Natural killer cell (primary cell): ENCODE results near the gene APOL4. TPM values are rescaled to one million over a fixed set of nuclear protein-coding genes. Genes with fewer than 3 reads are reported as not detected.
A peak's percentile ranks its signal among the peaks of the same experiment; 100 is the strongest.
"Not testable (repeated sequence)": the region's sequence is repeated elsewhere in the genome, so short reads cannot be mapped to it uniquely, and the experiment has no call there.

Experiments
- ATAC-seq, 3 donors: fragments of 150-1000 bp in 2 of 3; fragments of 200-7000 bp in 1 of 3; cut with Tn5 transposase; 1 replicate in 1 of 3; 2 replicates in 2 of 3; pipeline ENCODE4 v1.10.0; 2021; ENCODE audit warnings: mild to moderate bottlenecking in 2 of 3, moderate library complexity in 2 of 3
- DNase-seq, 2 donors: peaks; one replicate each; pipeline versions ENCODE4 v3.0.0 to v3.0.0-alpha.2; 2013 to 2021; ENCODE audit warnings: mixed read lengths in 1 of 2
- H3K27ac ChIP-seq: one replicate; pipeline ENCODE4 v1.5.1; 2013; ENCODE audit warnings: mild to moderate bottlenecking, low read length
- H3K27me3 ChIP-seq: one replicate; pipeline ENCODE4 v1.6.1; 2013; ENCODE audit warnings: low read length; ENCODE audit not compliant: control insufficient read depth, insufficient read depth
- H3K36me3 ChIP-seq: one replicate; pipeline ENCODE4 v1.6.1; 2013; ENCODE audit warnings: low read length; ENCODE audit not compliant: control insufficient read depth, insufficient read depth
- H3K4me1 ChIP-seq: one replicate; pipeline ENCODE4 v1.6.1; 2013; ENCODE audit warnings: low read length; ENCODE audit not compliant: control insufficient read depth, insufficient read depth
- H3K4me3 ChIP-seq: one replicate; pipeline ENCODE4 v1.5.1; 2013; ENCODE audit warnings: low read length
- H3K9me3 ChIP-seq: one replicate; pipeline ENCODE4 v1.6.1; 2013; ENCODE audit warnings: low read length; ENCODE audit not compliant: control insufficient read depth, insufficient read depth
- H3K27ac Mint-ChIP-seq, 2 donors: one replicate each; pipeline ENCODE4 v1.8.0; 2022; ENCODE audit warnings: mild to moderate bottlenecking in 2 of 2, mixed read lengths in 2 of 2, moderate library complexity in 1 of 2
- H3K27me3 Mint-ChIP-seq, 2 donors: one replicate each; pipeline ENCODE4 v1.8.0; 2022; ENCODE audit warnings: low read depth in 2 of 2, mixed read lengths in 2 of 2
- H3K36me3 Mint-ChIP-seq: one replicate; pipeline ENCODE4 v1.8.0; 2022; ENCODE audit warnings: mixed read lengths
- H3K4me1 Mint-ChIP-seq, 2 donors: one replicate each; pipeline ENCODE4 v1.8.0; 2022; ENCODE audit warnings: mixed read lengths in 2 of 2
- H3K4me3 Mint-ChIP-seq: one replicate; pipeline ENCODE4 v1.8.0; 2022; ENCODE audit warnings: mild to moderate bottlenecking, moderate library complexity, mixed read lengths
- H3K9me3 Mint-ChIP-seq, 2 donors: one replicate each; pipeline ENCODE4 v1.8.0; 2022; ENCODE audit warnings: mixed read lengths in 2 of 2
- WGBS: methylation state at CpG from one replicate; pipeline ENCODE4 v1.1.7; 2013; ENCODE audit warnings: missing lambda C conversion rate; ENCODE audit not compliant: insufficient coverage; 5-methylcytosine and 5-hydroxymethylcytosine counted together
- intact Hi-C: fragments of 100-400 bp; cut with micrococcal nuclease; formaldehyde crosslinking; loops from one replicate; pipeline ENCODE4 v1.14.2; 2022
- total RNA-seq, 4 donors: library from RNA; stranded (reverse); fragments of 120-200 nt in 1 of 4; gene quantifications; one replicate each; pipeline versions ENCODE4 v1.2.3 to v1.2.4, GENCODE V29; 2013 to 2022
- TF ChIP-seq, protein P1 (sequence below): fragments of 200-600 bp; IDR thresholded peaks from one replicate; pipeline ENCODE4 v1.8.0; 2022; ENCODE audit warnings: antibody characterized with exemption

Gene APOL4
- total RNA-seq, 3 donors from 2014 or later (not counting 1 experiment from before 2014, with no cell fraction given) = 0.70 TPM; not detected in 2

DNA sequence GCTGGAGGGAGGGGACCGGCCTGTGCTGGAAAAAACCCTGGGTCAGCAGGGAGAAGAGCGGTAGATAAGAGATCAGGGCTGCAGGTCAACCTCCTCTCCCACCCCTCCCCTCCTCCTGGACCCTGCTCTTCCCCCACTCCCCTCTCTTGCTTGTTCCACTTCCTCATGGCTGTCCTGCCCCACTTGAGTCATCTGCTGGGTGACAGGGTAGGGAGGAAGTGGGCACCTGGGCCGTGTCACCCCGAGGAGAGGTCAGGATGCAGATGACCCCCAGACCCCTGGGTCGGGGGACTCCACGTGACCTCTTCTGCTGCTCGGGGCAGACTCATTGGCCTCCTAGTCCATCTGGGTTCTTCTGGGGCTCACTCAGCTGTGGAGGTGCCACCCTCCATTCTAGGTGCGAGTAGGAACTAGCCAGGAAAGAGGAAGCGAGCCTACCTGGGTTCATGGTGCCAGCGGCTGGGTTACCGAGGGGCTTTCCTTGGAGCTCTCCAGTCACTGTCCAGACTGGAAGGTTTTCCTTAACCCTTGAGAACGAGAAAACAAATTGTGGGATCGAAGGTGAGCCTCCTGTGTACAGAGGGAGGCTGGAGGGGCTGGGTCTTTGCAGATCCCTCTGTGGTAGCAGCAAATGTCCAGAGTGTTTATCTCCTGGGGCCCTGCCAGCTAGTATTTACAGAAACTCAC, 31.2 kb upstream of the APOL4 start:
- no peaks in the 10 kb centered on the region for H3K9me3 Mint-ChIP-seq
- no peak overlapping the region for H3K4me3 Mint-ChIP-seq
- Histone ChIP-seq H3K27me3 (no peaks in the 10 kb centered on the region), H3K4me3 (no peak overlapping the region), H3K36me3 (peaks cover 70% of the 10 kb centered on the region), H3K27ac (no peak overlapping the region), H3K9me3 (no peaks in the 10 kb centered on the region), H3K4me1 (peaks cover 22% of the 10 kb centered on the region)
- no peaks in the 10 kb centered on the region for H3K27me3 Mint-ChIP-seq
- TF ChIP-seq, protein P1, sequence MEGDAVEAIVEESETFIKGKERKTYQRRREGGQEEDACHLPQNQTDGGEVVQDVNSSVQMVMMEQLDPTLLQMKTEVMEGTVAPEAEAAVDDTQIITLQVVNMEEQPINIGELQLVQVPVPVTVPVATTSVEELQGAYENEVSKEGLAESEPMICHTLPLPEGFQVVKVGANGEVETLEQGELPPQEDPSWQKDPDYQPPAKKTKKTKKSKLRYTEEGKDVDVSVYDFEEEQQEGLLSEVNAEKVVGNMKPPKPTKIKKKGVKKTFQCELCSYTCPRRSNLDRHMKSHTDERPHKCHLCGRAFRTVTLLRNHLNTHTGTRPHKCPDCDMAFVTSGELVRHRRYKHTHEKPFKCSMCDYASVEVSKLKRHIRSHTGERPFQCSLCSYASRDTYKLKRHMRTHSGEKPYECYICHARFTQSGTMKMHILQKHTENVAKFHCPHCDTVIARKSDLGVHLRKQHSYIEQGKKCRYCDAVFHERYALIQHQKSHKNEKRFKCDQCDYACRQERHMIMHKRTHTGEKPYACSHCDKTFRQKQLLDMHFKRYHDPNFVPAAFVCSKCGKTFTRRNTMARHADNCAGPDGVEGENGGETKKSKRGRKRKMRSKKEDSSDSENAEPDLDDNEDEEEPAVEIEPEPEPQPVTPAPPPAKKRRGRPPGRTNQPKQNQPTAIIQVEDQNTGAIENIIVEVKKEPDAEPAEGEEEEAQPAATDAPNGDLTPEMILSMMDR = no peak
- 77% methylated on average over 13 of the region's 13 CpGs for WGBS
- intact Hi-C loops = no loop called here
- ATAC-seq (no peak), DNase-seq (no peak)
- H3K27ac Mint-ChIP-seq = peak overlapping the region in 1 of 2 donors; percentile 69
- H3K36me3 Mint-ChIP-seq = peaks cover 18% of the 10 kb centered on the region
- peaks cover 57 to 66% of the 10 kb centered on the region in 2 donors for H3K4me1 Mint-ChIP-seq

DNA sequence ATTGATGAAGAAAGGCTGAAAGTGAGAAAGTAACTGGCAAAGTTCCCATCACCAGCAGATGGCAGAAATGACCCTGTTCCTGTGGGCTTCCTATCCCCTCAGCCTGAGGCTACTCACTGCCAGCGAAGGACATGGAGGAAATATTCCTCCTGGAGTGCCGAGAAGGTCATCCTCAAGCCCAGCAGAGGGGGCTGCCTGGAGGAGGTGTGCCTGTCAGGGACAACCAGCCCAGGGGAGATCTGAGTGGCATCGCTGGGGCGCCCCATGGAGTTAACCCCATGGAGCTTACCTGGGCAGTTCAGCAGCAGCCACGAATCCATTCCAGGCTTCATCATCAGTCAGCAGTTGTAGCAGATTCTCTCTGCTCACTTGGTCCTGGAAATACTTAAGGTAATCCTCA, 29.4 kb upstream of the APOL4 start:
- H3K36me3 ChIP-seq = peaks cover 72% of the 10 kb centered on the region
- Mint-ChIP-seq H3K4me1 (peaks cover 43 to 47% of the 10 kb centered on the region in 2 donors), H3K36me3 (peaks cover 14% of the 10 kb centered on the region), H3K27ac (peak overlapping the region; percentile 3 to 69)
- DNase-seq, intact Hi-C loops, H3K27me3 ChIP-seq, H3K4me3 Mint-ChIP-seq, ATAC-seq, H3K27me3 Mint-ChIP-seq, H3K9me3 Mint-ChIP-seq, H3K9me3 ChIP-seq, H3K4me1 ChIP-seq, H3K27ac ChIP-seq, H3K4me3 ChIP-seq: not testable (repeated sequence)
- WGBS = 93% methylated on average over 5 of the region's 5 CpGs

DNA sequence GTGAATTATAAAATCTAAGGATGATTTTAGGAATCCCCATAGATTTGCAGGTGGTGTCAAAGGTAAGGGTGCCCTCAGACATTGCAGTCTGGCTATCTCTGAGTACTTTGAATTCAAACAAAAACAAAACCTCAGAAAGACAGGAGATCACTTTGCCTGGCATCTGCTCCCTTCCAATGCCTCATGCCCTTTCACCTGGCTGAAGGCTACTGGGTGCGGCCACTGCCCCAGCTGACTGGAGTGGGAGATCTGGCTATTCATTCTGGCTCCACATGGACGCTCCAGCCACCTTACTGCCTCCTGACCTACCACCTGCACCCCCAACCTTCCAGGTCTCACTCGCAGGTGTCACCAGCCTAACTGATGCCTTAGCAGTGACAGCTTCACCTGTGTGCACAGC, 28.0 kb upstream of the APOL4 start:
- DNase-seq, H3K9me3 ChIP-seq, H3K4me3 ChIP-seq, intact Hi-C loops, H3K27me3 ChIP-seq, H3K36me3 Mint-ChIP-seq, ATAC-seq, H3K4me1 ChIP-seq, H3K27me3 Mint-ChIP-seq, H3K9me3 Mint-ChIP-seq, H3K4me3 Mint-ChIP-seq, H3K27ac ChIP-seq: not testable (repeated sequence)
- 100% methylated on average over 2 of the region's 3 CpGs for WGBS
- peaks cover 29 to 34% of the 10 kb centered on the region in 2 donors for H3K4me1 Mint-ChIP-seq
- peaks cover 65% of the 10 kb centered on the region for H3K36me3 ChIP-seq
- peak overlapping the region; percentile 61 to 72 for H3K27ac Mint-ChIP-seq

DNA sequence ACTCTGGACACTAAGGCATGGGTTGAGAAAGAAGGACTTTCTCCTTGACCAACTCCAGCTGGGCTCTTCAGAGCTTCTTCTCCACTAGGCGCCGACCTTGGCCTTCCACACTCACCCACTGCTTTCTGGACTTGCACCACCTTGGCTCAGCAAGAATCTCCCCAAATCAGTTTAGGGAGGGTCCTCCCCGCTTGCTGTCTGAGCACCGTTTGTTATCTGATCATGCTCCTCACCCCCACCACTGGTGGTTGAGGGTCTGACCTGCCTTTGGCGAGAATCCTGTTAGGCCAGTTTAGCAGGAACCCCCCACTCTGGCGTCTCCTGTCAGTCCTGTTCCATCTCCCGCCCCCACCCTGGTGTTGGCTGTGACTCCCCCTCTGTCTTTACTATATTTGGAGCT, 27.3 kb upstream of the APOL4 start:
- Histone ChIP-seq H3K4me1 (no peaks in the 10 kb centered on the region), H3K27ac (no peak overlapping the region), H3K4me3 (no peak overlapping the region), H3K9me3 (no peaks in the 10 kb centered on the region), H3K27me3 (no peaks in the 10 kb centered on the region), H3K36me3 (peaks cover 58% of the 10 kb centered on the region)
- Mint-ChIP-seq H3K36me3 (peaks cover 7% of the 10 kb centered on the region), H3K27ac (peak overlapping the region; percentile 61 to 72), H3K9me3 (no peaks in the 10 kb centered on the region), H3K4me1 (peaks cover 22 to 27% of the 10 kb centered on the region in 2 donors), H3K4me3 (no peak overlapping the region), H3K27me3 (no peaks in the 10 kb centered on the region)
- WGBS = 93% methylated on average over 7 of the region's 7 CpGs
- intact Hi-C loops = no loop called here
- no peak for DNase-seq
- no peak for ATAC-seq
- TF ChIP-seq, protein P1 = no peak

DNA sequence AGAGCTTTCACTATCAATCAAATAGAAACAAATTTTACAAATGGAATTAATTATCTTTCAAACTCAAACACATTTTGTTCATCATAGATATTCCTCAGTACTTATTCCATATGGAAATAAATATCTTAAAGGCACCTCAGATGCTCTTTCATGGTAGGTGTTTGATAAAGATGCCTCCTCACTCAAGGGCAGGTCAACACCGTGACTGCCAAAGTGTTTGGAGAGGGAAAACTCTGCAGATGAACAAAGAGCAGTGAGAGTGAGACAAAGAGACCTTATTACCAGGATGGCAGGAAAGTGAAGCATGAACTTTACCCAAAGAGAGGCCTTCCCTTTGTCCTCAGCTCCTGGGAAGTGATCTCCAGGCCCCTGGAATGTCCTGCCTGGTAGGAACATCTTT, 26.8 kb upstream of the APOL4 start:
- H3K4me1 ChIP-seq, DNase-seq, H3K9me3 Mint-ChIP-seq, H3K27me3 Mint-ChIP-seq, ATAC-seq, H3K4me3 ChIP-seq, H3K27me3 ChIP-seq, H3K4me3 Mint-ChIP-seq, H3K36me3 Mint-ChIP-seq, H3K9me3 ChIP-seq, intact Hi-C loops, H3K27ac ChIP-seq: not testable (repeated sequence)
- H3K36me3 ChIP-seq = peaks cover 56% of the 10 kb centered on the region
- WGBS = no CpG with 5 or more reads among the region's 1 CpG
- peak overlapping the region; percentile 61 to 72 for H3K27ac Mint-ChIP-seq
- H3K4me1 Mint-ChIP-seq = peaks cover 16 to 22% of the 10 kb centered on the region in 2 donors
